ENCODE results near the gene C12orf76. TPM values are rescaled to one million over a fixed set of nuclear protein-coding genes. Genes with fewer than 3 reads are reported as not detected.

The C12orf76 gene
- total RNA-seq, 2 experiments from 2014 or later = 15.5 to 16.2 TPM

Other genes starting within 250 kb of the C12orf76 start
- gene TRPV4, start 215.1 kb downstream of the C12orf76 start, total RNA-seq = not detected
- gene GLTP, start 168.0 kb downstream of the C12orf76 start, total RNA-seq = 10 to 100 TPM; 19.9 to 20.9 TPM
- gene TCHP, start 148.2 kb downstream of the C12orf76 start, total RNA-seq = 10 to 100 TPM; 31.0 to 33.3 TPM
- 10 to 100 TPM; 86.6 to 87.7 TPM for gene GIT2, start 52.2 kb downstream of the C12orf76 start, total RNA-seq
- 10 to 100 TPM; 76.0 to 78.1 TPM for gene ANKRD13A, start 49.1 kb downstream of the C12orf76 start, total RNA-seq
- gene IFT81, start 75.8 kb upstream of the C12orf76 start, total RNA-seq = 1 to 10 TPM; 1.5 to 2.1 TPM
- gene ATP2A2, start 232.7 kb upstream of the C12orf76 start, total RNA-seq = 100 to 1,000 TPM; 130 to 132 TPM